GM19452 (cell line): ENCODE measurements around the gene MAGOH.

Source experiments
- ATAC-seq: cut with Tn5 transposase; IDR thresholded peaks from one replicate; pipeline ENCODE4 v1.9.1; 2021; ENCODE audit not compliant: unreplicated experiment

Gene MAGOH

DNA sequence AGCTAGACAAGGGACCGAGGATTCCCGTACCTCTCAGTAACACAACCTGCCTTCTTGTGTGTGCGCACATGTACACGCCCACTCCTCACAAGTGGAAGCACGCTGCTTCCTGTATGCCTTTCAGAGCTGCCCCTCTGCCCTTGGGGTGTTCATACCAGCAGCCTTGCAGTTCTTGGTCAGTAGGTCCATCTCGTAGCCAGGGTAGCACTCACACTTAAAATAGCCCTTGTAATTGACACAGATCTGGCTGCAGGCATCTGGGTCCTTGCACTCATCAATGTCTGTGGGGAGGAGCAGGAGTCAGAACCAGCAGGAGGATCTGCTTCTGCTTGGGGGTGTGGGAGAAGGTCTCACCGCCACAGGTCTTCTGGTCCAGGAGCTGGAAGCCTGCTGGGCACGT, 32.6 kb upstream of the MAGOH start:
- no peak for ATAC-seq

DNA sequence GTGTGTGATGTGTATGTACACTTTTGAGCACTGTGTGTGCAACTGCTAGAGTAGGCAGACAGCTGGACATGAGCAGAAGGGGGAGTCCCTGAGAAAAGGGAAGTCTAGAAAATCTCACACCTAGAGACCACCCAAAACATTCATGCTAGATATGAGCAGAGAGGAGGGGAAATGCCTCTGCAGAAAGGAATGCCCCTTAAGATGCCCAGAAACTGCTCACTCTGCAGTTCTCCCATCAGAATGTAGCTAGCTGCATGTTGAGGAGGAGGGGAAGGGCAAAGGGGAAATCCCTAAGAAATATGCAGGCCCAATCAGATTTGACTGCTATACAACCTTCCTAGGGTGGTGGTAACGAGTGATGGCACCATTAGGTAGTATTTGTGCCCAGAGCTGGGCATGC, 31.8 kb upstream of the MAGOH start:
- no peak for ATAC-seq

- ATAC-seq = no peak
These were observed 29.4 kb upstream of the MAGOH start for GRCh38 chr1:53267761-53268160.

DNA sequence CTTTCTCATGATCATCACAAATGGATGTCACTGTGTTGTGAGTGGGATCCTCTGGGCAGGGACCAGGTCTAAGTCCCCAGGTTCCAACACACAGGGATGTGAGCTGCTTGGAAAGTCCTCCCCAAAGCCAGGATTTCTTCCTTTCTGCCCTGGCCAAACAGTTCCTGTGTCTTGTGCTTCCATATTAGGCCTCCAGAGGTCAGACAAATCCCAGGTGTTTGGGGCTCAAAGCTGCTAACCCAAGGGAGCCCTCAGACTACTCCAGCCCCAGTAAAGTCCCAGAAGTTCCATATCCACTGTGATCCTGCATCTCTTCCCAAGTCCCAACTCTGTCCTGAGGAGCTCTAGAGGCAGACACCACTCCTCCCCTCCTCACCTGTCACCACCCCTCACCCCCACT, 27.7 kb upstream of the MAGOH start:
- no peak for ATAC-seq

DNA sequence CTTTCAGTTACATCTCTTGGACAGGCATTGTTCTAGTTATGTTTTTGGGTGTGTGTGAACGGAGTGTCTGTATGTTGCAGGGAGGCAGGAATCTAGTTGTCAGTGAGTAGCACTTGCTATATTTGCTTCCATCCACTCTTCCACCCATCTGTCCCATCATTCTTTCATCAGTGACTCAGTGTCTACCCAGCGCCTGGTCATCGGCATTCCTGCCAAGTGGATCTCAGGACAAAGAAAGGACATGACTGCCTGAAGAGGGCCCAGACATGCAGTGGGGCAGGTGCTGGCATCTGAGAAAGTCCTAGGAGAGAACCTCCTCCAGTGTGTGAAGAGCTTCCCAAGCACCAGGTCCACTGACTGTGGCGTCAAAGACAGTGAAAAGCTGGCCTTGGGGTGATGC, 27.3 kb upstream of the MAGOH start:
- no peak for ATAC-seq

- ATAC-seq = no peak
These were observed 25.7 kb upstream of the MAGOH start for GRCh38 chr1:53264048-53264447.

DNA sequence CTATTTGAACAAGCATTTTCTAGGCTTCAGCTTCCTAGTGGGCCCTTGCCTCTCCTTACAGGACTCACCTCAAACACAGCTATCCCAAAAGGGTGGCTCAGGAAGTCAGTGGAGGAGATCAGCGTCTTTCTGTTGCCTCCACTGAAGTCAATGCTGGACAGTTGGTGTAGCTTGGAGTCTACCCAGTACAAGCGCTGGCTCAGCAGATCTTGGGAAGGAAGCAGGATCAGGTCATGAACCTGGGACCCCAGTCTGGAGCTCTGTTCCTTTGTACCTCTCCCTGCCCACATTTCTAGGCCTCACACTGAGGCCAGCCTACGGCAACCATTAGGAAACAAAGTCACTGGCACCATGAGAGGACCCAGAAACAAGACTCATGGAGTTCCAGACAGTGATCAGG, 23.7 kb upstream of the MAGOH start:
- no peak for ATAC-seq

- no peak for ATAC-seq
These were observed 22.4 kb upstream of the MAGOH start for GRCh38 chr1:53260631-53261247.

DNA sequence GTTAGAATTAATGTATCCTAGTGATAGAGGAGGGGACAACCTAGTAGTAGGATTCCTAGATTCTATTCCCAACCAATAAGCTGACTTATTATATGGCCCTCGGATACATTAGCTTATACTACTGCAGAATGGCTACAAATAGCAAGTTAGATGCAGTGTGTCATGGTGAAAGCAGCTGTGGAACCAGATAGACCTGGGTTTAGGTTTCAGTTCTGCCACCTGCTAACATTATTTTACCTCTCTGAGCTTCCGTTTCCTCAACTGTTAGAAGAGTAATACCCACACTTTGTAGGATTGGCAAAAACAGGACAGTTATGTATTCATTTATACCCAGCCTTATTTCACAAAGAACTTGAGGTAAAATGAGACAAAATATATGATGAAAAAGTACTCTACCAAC, 21.6 kb upstream of the MAGOH start:
- ATAC-seq = no peak

GRCh38 chr1:53258216-53258615, 19.9 kb upstream of the MAGOH start:
- no peak for ATAC-seq

GRCh38 chr1:53257454-53258081, 19.2 kb upstream of the MAGOH start:
- no peak for ATAC-seq

DNA sequence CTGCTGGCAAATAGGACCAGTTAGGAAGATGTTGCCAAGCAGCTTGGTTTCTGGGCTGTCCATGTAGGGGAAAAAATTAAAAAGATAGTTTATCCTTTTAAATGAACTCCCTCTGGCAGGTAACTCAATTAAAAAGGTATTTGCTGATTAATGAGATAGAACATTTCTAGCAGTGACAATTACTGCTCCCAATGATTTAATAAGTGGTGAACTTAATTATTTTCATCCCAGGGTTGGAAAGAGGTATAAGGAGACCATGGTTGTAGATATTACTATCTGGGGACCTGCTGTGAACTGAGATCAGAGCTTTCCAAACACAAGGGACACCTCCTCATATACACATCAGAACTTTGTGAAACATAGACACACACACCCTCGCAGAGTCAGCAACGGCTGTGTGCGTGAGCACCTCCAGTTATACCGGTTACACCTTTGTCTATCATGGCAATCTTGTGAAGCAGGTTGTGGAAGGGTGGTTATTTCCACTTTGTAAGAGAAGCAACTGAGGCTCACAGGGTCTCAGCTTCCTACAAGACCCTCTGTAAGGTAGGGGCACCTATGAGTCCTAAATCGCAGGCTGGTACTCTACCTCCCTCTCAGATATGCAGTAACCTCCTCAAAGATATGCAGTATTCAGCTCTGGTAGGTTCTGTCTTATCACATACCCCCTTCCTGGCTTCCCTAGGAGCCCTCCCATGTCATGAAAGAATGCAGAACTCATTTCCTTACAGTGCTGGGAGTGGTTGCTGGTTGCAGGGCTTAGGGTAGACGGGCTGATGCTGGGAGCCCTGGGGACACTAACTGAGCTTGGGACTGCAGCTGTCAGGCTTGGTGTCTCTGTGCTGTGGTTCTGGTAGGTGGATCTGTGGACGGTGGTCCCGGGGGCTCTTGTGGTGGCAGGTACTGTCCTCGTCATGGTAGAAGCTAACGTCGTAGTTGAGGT, 18.5 kb upstream of the MAGOH start:
- no peak for ATAC-seq

DNA sequence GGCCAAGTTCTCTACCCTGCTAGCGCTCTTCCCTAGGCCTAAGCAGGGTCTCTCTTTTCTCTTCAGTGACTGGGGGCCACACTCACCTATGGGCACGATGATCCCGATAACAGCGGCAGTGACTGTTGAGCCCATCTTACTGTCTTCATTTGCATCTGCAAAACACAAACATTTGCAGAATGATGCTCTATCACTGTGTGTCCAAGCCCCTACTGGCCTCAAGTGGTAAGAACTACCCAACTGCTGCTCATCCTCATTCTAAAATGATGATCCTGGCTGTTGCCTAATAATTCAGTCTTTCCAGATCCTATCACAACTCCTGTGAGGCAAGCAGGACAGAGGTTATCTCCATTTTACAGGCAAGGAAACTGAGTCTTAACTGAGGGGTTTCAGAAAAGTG, 16.7 kb upstream of the MAGOH start:
- no peak for ATAC-seq

DNA sequence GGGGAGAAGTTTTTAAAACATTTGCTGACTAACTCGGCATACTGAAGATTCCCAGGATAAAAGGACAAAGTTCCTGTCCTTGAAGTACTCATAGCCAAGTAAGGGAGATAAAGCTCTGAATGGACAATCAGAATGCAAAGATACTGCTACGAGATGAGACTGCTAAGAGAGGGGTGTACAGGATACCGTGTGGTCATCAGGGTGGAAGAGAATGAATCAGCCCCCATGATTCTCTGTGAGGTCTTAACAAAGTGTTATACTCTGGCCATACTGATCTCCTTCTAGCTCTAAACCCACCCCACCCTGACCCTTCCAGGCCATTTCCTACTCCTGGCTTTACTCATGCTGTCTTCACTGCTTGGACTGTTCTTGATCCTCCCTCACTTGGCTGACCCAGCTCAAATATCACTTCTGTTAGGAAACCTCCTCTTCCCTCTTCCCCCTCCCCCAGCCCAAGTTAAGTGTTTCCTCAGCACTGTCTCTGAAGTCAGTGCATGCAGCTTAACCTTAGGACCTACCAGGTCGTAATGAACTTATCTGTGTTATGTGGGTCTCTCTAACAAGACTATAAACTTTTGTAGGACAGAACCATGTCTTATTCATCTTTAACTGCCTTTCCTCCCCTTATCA, 15.8 kb upstream of the MAGOH start:
- ATAC-seq = no peak

- no peak for ATAC-seq
These were observed 12.0 kb upstream of the MAGOH start for GRCh38 chr1:53250325-53250724.

- ATAC-seq = no peak
These were observed 11.4 kb upstream of the MAGOH start for GRCh38 chr1:53249706-53250105.

- ATAC-seq = no peak
These were observed 8.2 kb upstream of the MAGOH start for GRCh38 chr1:53246261-53247134.

GRCh38 chr1:53244141-53244540, 5.8 kb upstream of the MAGOH start:
- ATAC-seq = no peak

- ATAC-seq = no peak
These were observed 4.1 kb upstream of the MAGOH start for GRCh38 chr1:53242381-53242780.

DNA sequence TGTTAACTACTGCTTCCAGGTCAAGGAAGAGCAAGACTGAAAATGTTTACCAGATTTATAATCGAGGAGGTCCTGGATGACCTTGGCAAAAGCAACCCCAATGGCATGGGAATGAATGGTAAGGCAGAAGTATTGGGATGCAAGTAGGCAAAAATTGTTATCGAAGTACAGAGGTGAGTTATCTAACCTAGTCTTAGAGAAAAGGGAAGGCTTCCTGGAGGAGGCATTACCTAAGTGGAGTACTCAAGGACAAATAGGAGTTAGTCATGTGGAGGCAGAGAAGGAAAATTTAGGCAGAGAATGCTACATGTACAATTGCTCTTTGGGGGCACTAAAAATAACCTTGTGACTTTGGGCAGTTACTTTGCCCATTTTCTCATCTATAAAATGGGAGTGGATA, 3.5 kb upstream of the MAGOH start:
- no peak for ATAC-seq

DNA sequence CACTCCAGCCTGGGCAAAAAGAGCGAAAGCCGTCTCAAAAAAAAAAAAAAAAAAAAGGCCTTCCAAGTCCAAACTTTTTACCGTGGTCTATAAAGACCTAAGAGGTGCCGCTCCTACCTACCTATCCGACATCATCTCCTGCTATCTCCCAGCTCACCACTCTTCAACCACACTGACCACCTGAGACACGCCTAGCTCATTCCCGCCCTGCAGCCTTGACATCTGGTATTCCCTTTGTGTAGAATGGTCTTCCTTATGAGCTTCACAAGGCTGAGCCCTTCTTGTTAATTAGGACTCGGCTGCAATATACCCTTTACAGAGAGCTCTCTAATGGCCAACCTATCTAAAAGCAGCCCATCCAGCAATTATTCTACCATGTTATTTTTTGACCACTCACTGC, 680 bp downstream of the MAGOH start:
- ATAC-seq = no peak
